GM12892 (cell line): ENCODE results near the gene EVA1B.

ENCODE experiments used
- POLR2A ChIP-seq: IDR thresholded peaks from 2 replicates; pipeline ENCODE4 v1.6.1; 2011; ENCODE audit warnings: low read depth, low read length, control low read depth
- POLR2AphosphoS5 ChIP-seq: IDR thresholded peaks from 2 replicates; pipeline ENCODE4 v1.6.1; 2011; ENCODE audit warnings: low read depth, low read length, control low read depth
- TAF1 ChIP-seq: IDR thresholded peaks from 2 replicates; pipeline ENCODE4 v1.6.1; 2011; ENCODE audit warnings: low read depth, mild to moderate bottlenecking, control low read depth, low read length, borderline replicate concordance

GRCh38 chr1:36367798-36368197 is 44.4 kb upstream of the EVA1B start:
- TF ChIP-seq POLR2A = no peak
- TF ChIP-seq POLR2AphosphoS5 = no peak
- no peak for TF ChIP-seq TAF1
